Peyer's patch (tissue), 4 donors: ENCODE data around the gene LRFN4. TPM values are rescaled to one million over a fixed set of nuclear protein-coding genes. Genes with fewer than 3 reads are reported as not detected.

Source experiments
- DNase-seq, 3 donors: peaks; one replicate each; pipeline ENCODE4 v3.0.0-alpha.2; 2017 to 2019
- H3K27ac ChIP-seq, 4 donors: fragments of 200-600 bp; sonication (generic); one replicate each; pipeline ENCODE4 v1.5.1; 2016 to 2019
- H3K27me3 ChIP-seq, 2 donors: fragments of 200-600 bp; sonication (generic); one replicate each; pipeline ENCODE4 v1.5.1; 2019
- H3K36me3 ChIP-seq, 3 donors: fragments of 200-600 bp; sonication (generic); one replicate each; pipeline ENCODE4 v1.5.1; 2016 to 2019
- H3K4me1 ChIP-seq, 4 donors: fragments of 200-600 bp; sonication (generic); one replicate each; pipeline ENCODE4 v1.5.1; 2016 to 2019
- H3K4me3 ChIP-seq, 4 donors: fragments of 200-600 bp; sonication (generic); 1 replicate in 3 of 4; 2 replicates in 1 of 4; pipeline ENCODE4 v1.5.1; 2016 to 2019; ENCODE audit warnings: mild to moderate bottlenecking in 1 of 4
- H3K9me3 ChIP-seq, 4 donors: fragments of 200-600 bp; sonication (generic); one replicate each; pipeline ENCODE4 v1.5.1; 2016 to 2019; ENCODE audit warnings: mild to moderate bottlenecking in 1 of 4
- POLR2A ChIP-seq, 2 donors: fragments of 450-650 bp; IDR thresholded peaks; one replicate each; pipeline ENCODE4 v1.5.1; 2017; ENCODE audit warnings: antibody characterized with exemption in 2 of 2, mild to moderate bottlenecking in 2 of 2, moderate library complexity in 2 of 2
- total RNA-seq, 4 donors: library from RNA; depleted of rRNA; stranded (reverse); fragments of >200 nt; gene quantifications; one replicate each; pipeline ENCODE4 v1.1.0, GENCODE V29; 2016
- TF ChIP-seq, protein P1 (sequence below), 6 experiments: fragments of 450-650 bp in 4 of 6; fragments of 200-600 bp in 2 of 6; sonication (generic) in 1 of 6; IDR thresholded peaks; one replicate each; pipeline ENCODE4 v1.5.1; 2017 to 2019; ENCODE audit warnings: antibody characterized with exemption in 6 of 6, mild to moderate bottlenecking in 3 of 6, moderate library complexity in 1 of 6

Gene LRFN4
- total RNA-seq, 4 donors from 2014 or later: 2.5 to 9.0 (median 4.3) TPM

- H3K4me1 ChIP-seq: no peaks in the 10 kb centered on the region
- no peak overlapping the region for H3K4me3 ChIP-seq
- no peak for DNase-seq
- H3K36me3 ChIP-seq: no peaks in the 10 kb centered on the region
- H3K27ac ChIP-seq: no peak overlapping the region
- no peaks in the 10 kb centered on the region for H3K9me3 ChIP-seq
- H3K27me3 ChIP-seq: no peaks in the 10 kb centered on the region
- TF ChIP-seq, protein P1, sequence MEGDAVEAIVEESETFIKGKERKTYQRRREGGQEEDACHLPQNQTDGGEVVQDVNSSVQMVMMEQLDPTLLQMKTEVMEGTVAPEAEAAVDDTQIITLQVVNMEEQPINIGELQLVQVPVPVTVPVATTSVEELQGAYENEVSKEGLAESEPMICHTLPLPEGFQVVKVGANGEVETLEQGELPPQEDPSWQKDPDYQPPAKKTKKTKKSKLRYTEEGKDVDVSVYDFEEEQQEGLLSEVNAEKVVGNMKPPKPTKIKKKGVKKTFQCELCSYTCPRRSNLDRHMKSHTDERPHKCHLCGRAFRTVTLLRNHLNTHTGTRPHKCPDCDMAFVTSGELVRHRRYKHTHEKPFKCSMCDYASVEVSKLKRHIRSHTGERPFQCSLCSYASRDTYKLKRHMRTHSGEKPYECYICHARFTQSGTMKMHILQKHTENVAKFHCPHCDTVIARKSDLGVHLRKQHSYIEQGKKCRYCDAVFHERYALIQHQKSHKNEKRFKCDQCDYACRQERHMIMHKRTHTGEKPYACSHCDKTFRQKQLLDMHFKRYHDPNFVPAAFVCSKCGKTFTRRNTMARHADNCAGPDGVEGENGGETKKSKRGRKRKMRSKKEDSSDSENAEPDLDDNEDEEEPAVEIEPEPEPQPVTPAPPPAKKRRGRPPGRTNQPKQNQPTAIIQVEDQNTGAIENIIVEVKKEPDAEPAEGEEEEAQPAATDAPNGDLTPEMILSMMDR (IDR thresholded peaks at IDR 0.05): no peak
- TF ChIP-seq POLR2A (IDR thresholded peaks at IDR 0.05): no peak
Measured at GRCh38 chr11:66885950-66886440, 29.1 kb downstream of the LRFN4 start.

DNA sequence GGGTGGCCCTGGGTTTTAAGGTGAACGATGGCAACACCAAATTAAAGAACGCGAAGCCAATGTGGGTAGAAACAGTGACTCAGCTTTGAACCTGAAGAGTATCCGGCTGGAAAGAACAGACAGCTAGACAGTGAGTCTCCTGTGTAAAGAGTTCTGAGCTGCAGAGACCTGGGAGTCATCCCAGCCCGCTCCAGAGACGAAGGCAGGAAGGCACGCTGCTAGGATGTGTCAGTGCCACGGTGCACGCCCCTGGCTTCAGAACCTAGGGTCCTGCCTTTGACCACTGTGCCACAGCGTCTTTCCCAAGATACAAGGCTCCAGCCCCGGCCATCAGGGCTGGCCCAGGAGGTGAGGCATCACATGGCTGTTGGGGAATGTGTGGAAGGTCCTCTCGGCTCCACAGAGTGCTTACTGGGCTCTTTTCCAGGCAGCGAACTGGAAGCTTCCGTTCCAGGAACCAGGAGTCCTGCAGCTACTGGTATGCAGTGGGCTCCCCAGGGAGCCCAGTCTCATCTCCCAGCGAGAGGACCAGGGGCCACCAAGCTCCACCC, 29.9 kb downstream of the LRFN4 start:
- peak in 1 of 3 donors; percentile 40 for DNase-seq
- no peak for TF ChIP-seq POLR2A (IDR thresholded peaks at IDR 0.05)
- TF ChIP-seq, protein P1 (IDR thresholded peaks at IDR 0.05): no peak
- Histone ChIP-seq H3K4me1 (no peaks in the 10 kb centered on the region), H3K9me3 (no peaks in the 10 kb centered on the region), H3K4me3 (no peak overlapping the region), H3K27me3 (no peaks in the 10 kb centered on the region), H3K27ac (no peak overlapping the region), H3K36me3 (no peaks in the 10 kb centered on the region)

GRCh38 chr11:66887526-66887925, 30.7 kb downstream of the LRFN4 start:
- DNase-seq: no peak
- no peaks in the 10 kb centered on the region for H3K27me3 ChIP-seq
- H3K4me1 ChIP-seq: no peaks in the 10 kb centered on the region
- TF ChIP-seq POLR2A (IDR thresholded peaks at IDR 0.05): no peak
- TF ChIP-seq, protein P1 (IDR thresholded peaks at IDR 0.05): no peak
- no peaks in the 10 kb centered on the region for H3K9me3 ChIP-seq
- no peaks in the 10 kb centered on the region for H3K36me3 ChIP-seq
- no peak overlapping the region for H3K4me3 ChIP-seq
- H3K27ac ChIP-seq: no peak overlapping the region

DNA sequence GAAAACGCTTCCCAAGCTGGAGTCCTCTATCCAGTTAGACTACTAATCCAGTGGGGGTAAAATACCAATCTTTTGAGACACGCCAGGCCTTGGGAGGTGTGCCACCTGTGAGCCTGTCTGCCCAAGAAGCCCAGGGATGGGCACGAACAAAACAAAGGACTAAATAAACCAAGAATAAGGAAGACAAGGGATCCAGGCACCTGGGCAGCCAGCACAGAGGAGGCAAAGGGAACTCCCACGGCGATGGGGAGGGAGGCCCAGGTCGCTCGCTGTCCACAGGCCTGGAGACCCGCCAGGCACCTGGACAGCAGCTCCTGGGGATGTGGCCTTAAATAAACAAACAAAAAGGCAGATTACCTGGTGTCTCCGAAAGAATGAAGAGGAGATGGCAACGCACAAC, 31.4 kb downstream of the LRFN4 start:
- TF ChIP-seq POLR2A (IDR thresholded peaks at IDR 0.05): no peak
- TF ChIP-seq, protein P1 (IDR thresholded peaks at IDR 0.05): no peak

DNA sequence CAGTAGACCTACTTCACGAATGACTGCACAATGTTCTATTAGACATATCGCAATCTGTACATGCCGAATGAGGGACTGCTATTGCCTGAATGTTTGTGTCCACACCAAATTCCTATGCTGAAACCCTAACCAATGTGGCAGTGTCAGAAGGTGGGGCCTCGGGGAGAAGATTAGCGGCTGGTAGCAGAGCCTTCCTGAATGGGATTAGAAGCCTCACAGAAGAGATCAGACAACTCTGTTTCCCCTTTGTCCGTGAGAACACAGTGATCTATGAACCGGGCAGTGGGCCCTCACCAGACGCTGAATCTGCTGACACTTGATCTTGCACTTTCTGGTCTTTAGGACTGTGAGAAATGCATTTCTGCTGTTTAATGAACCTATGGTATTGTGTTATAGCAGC, 33.1 kb downstream of the LRFN4 start:
- Histone ChIP-seq H3K27me3 (no peaks in the 10 kb centered on the region), H3K27ac (no peak overlapping the region), H3K4me3 (no peak overlapping the region), H3K9me3 (no peaks in the 10 kb centered on the region), H3K36me3 (no peaks in the 10 kb centered on the region), H3K4me1 (no peaks in the 10 kb centered on the region)
- DNase-seq: no peak
- TF ChIP-seq, protein P1 (IDR thresholded peaks at IDR 0.05): no peak
- no peak for TF ChIP-seq POLR2A (IDR thresholded peaks at IDR 0.05)

More for the DNA sequence above, 31.4 kb downstream of the LRFN4 start:
- H3K36me3 ChIP-seq: no peaks in the 10 kb centered on the region
- no peak overlapping the region for H3K27ac ChIP-seq
- H3K27me3 ChIP-seq: no peaks in the 10 kb centered on the region
- H3K4me1 ChIP-seq: no peaks in the 10 kb centered on the region
- H3K4me3 ChIP-seq: no peak overlapping the region
- DNase-seq: no peak
- H3K9me3 ChIP-seq: no peaks in the 10 kb centered on the region
